ENCODE data around the gene XBP1.

- TF ChIP-seq CTCF (IDR thresholded peaks at IDR 0.05): no peak
- no peak for TF ChIP-seq POLR2A (IDR thresholded peaks at IDR 0.05)
Measured at GRCh38 chr22:28768701-28769393, 31.5 kb downstream of the XBP1 start.

Data from vagina (tissue), 2 donors.